ENCODE results near the gene SLC46A2. TPM values are rescaled to one million over a fixed set of nuclear protein-coding genes. Genes with fewer than 3 reads are reported as not detected.
A peak's percentile ranks its signal among the peaks of the same experiment; 100 is the strongest.

Gene SLC46A2
- total RNA-seq, 6 experiments from 2014 or later: not detected

DNA sequence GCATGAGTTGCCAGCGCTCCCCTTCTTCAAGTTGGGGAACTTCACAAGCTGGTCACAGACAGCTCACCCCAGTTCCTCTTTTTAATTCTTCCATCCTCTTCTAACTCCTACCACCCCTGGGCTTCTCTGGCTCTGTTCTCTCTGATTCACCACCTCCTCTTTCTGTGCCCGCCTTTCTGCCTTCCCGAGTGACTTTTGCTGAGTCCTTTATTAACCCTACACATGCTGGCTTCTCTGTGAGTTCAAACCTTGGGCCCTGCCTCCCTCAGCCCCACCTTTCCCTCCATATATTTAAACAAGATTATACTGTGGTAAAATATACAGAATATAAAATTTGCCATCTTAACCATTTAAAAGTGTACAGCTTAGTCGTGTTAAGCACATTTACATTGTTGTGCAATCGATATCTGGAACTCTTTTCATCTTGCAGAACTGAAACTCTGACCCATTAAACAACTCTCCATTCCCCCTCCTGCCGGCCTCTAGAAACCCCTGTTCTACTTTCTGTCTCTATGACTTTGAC lies 32.0 kb downstream of the SLC46A2 start:
- peaks cover 38% of the 10 kb centered on the region; the same call in 1 of the 2 replicates for H3K4me1 Mint-ChIP-seq (ENCODE audit: low read depth)
- H3K4me3 Mint-ChIP-seq: no peak overlapping the region
- TF ChIP-seq, protein P1, sequence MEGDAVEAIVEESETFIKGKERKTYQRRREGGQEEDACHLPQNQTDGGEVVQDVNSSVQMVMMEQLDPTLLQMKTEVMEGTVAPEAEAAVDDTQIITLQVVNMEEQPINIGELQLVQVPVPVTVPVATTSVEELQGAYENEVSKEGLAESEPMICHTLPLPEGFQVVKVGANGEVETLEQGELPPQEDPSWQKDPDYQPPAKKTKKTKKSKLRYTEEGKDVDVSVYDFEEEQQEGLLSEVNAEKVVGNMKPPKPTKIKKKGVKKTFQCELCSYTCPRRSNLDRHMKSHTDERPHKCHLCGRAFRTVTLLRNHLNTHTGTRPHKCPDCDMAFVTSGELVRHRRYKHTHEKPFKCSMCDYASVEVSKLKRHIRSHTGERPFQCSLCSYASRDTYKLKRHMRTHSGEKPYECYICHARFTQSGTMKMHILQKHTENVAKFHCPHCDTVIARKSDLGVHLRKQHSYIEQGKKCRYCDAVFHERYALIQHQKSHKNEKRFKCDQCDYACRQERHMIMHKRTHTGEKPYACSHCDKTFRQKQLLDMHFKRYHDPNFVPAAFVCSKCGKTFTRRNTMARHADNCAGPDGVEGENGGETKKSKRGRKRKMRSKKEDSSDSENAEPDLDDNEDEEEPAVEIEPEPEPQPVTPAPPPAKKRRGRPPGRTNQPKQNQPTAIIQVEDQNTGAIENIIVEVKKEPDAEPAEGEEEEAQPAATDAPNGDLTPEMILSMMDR (IDR thresholded peaks at IDR 0.05): no peak
- peak overlapping the region; percentile 12; the same call in 1 of the 2 replicates for H3K27ac Mint-ChIP-seq
- H3K36me3 Mint-ChIP-seq (ENCODE audit: low read depth): no peaks in the 10 kb centered on the region
- DNase-seq: no peak
- H3K27me3 Mint-ChIP-seq (ENCODE audit: insufficient read depth): peaks cover 1% of the 10 kb centered on the region; the same call in 1 of the 2 replicates
- H3K9me3 Mint-ChIP-seq: no peaks in the 10 kb centered on the region

DNA sequence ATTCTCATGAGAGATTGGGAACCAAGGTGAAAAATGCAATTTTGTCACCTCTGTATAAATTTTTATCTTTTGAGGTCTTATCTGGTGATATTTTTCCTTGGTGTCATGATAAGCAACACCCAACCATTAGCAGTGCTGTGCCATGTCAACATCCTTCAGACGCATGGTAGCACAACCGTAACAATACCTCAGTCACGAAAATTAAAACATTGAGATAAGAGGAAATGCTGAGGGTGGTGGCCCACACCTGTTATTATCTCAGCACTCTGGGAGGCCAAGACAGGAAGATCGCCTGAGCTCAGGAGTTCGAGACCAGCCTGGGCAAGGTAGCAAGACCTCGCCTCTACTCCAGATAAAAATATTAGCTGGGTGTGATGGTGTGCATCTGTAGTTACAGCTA lies 32.7 kb downstream of the SLC46A2 start:
- peaks cover 1% of the 10 kb centered on the region; the same call in 1 of the 2 replicates for H3K27me3 Mint-ChIP-seq (ENCODE audit: insufficient read depth)
- no peak overlapping the region for H3K4me3 Mint-ChIP-seq
- no peaks in the 10 kb centered on the region for H3K36me3 Mint-ChIP-seq (ENCODE audit: low read depth)
- no peaks in the 10 kb centered on the region for H3K9me3 Mint-ChIP-seq
- DNase-seq: no peak
- H3K4me1 Mint-ChIP-seq (ENCODE audit: low read depth): peaks cover 31% of the 10 kb centered on the region; the same call in 1 of the 2 replicates
- TF ChIP-seq, protein P1 (IDR thresholded peaks at IDR 0.05): no peak
- H3K27ac Mint-ChIP-seq: no peak overlapping the region

DNA sequence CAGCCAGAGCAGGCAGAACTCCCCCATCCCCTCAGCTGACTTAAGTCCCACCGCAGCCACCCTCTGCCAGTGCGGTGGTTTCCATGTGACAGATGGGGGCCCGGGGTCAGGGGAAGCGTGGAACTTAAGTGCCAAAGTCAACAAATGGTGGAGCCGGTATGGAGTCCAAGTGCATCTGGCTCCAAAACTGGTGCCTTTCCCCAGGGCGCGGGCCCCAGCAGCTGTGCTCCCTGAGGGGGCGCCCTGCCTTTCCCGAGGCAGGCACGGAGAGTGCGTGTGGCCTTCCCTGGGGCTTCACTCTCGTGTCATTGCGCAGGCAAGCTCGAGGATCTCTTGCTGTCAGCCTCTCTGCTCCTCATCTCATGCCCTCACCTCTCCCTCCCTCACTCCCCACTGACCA lies 33.8 kb downstream of the SLC46A2 start:
- Mint-ChIP-seq H3K9me3 (no peaks in the 10 kb centered on the region), H3K36me3 (ENCODE audit: low read depth) (no peaks in the 10 kb centered on the region), H3K27ac (no peak overlapping the region), H3K4me3 (no peak overlapping the region), H3K4me1 (ENCODE audit: low read depth) (peaks cover 19% of the 10 kb centered on the region; the same call in 1 of the 2 replicates), H3K27me3 (ENCODE audit: insufficient read depth) (peaks cover 1% of the 10 kb centered on the region; the same call in 1 of the 2 replicates)
- DNase-seq: no peak
- TF ChIP-seq, protein P1 (IDR thresholded peaks at IDR 0.05): no peak

DNA sequence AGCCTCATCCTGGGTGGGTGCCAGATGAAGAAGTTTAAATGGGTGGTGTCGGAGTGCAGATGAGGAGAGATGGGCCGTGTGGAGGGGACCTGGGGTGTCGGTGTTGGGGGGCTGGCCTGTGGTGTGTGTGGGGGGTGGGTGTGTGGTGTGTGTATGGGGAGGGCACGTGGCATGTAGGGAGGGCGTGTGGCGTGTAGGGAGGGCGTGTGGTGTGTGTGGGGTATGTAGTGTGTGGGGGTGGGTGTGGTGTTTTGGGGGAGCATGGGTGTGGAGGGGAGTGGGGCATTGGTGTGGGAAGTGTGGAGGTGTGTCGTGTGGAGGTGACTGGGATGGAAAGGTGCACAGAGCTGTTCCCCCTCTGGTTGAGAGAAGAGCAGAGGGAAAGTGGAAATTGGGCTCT lies 34.5 kb downstream of the SLC46A2 start:
- Mint-ChIP-seq H3K9me3 (no peaks in the 10 kb centered on the region), H3K36me3 (ENCODE audit: low read depth) (no peaks in the 10 kb centered on the region), H3K4me3 (no peak overlapping the region), H3K27me3 (ENCODE audit: insufficient read depth) (peaks cover 4% of the 10 kb centered on the region), H3K4me1 (ENCODE audit: low read depth) (peaks cover 16% of the 10 kb centered on the region; the same call in 1 of the 2 replicates), H3K27ac (no peak overlapping the region)
- TF ChIP-seq, protein P1 (IDR thresholded peaks at IDR 0.05): no peak
- no peak for DNase-seq

DNA sequence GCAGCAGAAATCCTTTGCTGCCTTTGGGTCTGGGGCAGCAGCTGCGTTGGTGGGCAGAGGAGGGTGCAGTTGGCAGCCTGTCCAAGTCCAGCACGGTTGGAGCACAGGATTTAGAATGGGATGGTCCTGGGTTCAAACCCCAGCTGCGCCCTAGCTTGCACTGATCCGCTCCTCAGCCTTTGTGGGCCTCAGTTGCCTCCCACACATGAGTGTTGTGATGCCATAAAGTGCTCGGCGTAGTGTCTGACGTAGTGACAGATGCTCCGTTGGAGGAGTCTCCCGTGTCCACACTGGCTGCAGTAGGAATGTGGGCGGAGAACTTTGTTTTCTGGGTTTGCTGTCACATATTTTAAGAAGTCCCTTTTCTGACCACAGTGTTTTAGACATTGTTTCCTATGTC lies 36.0 kb downstream of the SLC46A2 start:
- Mint-ChIP-seq H3K27me3 (ENCODE audit: insufficient read depth) (peaks cover 4% of the 10 kb centered on the region), H3K27ac (no peak overlapping the region), H3K36me3 (ENCODE audit: low read depth) (no peaks in the 10 kb centered on the region), H3K4me1 (ENCODE audit: low read depth) (peaks cover 11% of the 10 kb centered on the region; the same call in 1 of the 2 replicates), H3K4me3 (no peak overlapping the region), H3K9me3 (no peaks in the 10 kb centered on the region)
- DNase-seq: no peak
- TF ChIP-seq, protein P1 (IDR thresholded peaks at IDR 0.05): no peak

Measured in HFFc6 (cell line).